Measurements from ENCODE around the gene LMF2.
A peak's percentile ranks its signal among the peaks of the same experiment; 100 is the strongest.

Gene LMF2

GRCh38 chr22:50487290-50488005 is 20.1 kb downstream of the LMF2 start:
- Histone ChIP-seq H3K36me3 (no peaks in the 10 kb centered on the region), H3K9ac (peak overlapping the region; percentile 7 to 62 (median 47); a peak in 15 of 22 replicates), H3K27me3 (peaks cover 0 to 10% (median 5%) of the 10 kb centered on the region in 11 experiments; a peak in 14 of 22 replicates), H4K20me1 (peaks cover 0 to 35% (median 10%) of the 10 kb centered on the region in 11 experiments; a peak in 11 of 22 replicates), H3K27ac (peak overlapping the region in 10 of 11 experiments; percentile 30 to 77 (median 60); a peak in 17 of 22 replicates), H3K4me1 (peaks cover 38 to 83% (median 75%) of the 10 kb centered on the region in 10 experiments), H3K4me3 (peak overlapping the region in 2 of 10 experiments; percentile 16 to 25; a peak in 1 of 20 replicates), H3K9me3 (replicated peaks in 1 of 11) (no peaks in the 10 kb centered on the region), H3K4me2 (peak overlapping the region; percentile 67 to 90 (median 76))
- no peak for TF ChIP-seq Cebpa-rat (IDR thresholded peaks at IDR 0.05)

GRCh38 chr22:50486561-50487289 is 20.8 kb downstream of the LMF2 start, which contains the start of gene MIOX:
Gene MIOX (plus strand): TSS chr22:50486859. CDS start chr22:50486898, 39 bp downstream.
- Histone ChIP-seq H3K4me1 (peaks cover 45 to 87% (median 81%) of the 10 kb centered on the region in 10 experiments), H3K27me3 (peaks cover 4 to 17% (median 12%) of the 10 kb centered on the region in 11 experiments; a peak in 21 of 22 replicates), H3K9ac (peak within 1 kb of the TSS; percentile 7 to 62 (median 47); a peak in 16 of 22 replicates), H3K36me3 (no peaks in the 10 kb centered on the region), H3K27ac (peak within 1 kb of the TSS in 10 of 11 experiments; percentile 30 to 77 (median 60); a peak in 17 of 22 replicates), H3K9me3 (replicated peaks in 1 of 11) (no peaks in the 10 kb centered on the region), H4K20me1 (peaks cover 0 to 36% (median 10%) of the 10 kb centered on the region in 11 experiments; a peak in 11 of 22 replicates), H3K4me2 (peak within 1 kb of the TSS; percentile 67 to 90 (median 76)), H3K4me3 (peak within 1 kb of the TSS in 2 of 10 experiments; percentile 16 to 25; a peak in 1 of 20 replicates)
- TF ChIP-seq Cebpa-rat (IDR thresholded peaks at IDR 0.05), result no peak

GRCh38 chr22:50485221-50486131 is 22.0 kb downstream of the LMF2 start:
- H3K4me3 ChIP-seq, result no peak overlapping the region
- TF ChIP-seq Cebpa-rat (IDR thresholded peaks at IDR 0.05), result no peak
- H3K27me3 ChIP-seq, result peaks cover 16 to 29% (median 25%) of the 10 kb centered on the region in 11 experiments
- H3K4me2 ChIP-seq, result peak overlapping the region in 7 of 11 experiments; percentile 7 to 93 (median 26); a peak in 4 of 22 replicates
- peaks cover 38 to 85% (median 77%) of the 10 kb centered on the region in 10 experiments for H3K4me1 ChIP-seq
- no peak overlapping the region for H3K9ac ChIP-seq
- no peaks in the 10 kb centered on the region for H3K36me3 ChIP-seq
- no peak overlapping the region for H3K27ac ChIP-seq
- peaks cover 0 to 36% (median 10%) of the 10 kb centered on the region in 11 experiments; a peak in 11 of 22 replicates for H4K20me1 ChIP-seq
- H3K9me3 ChIP-seq (replicated peaks in 1 of 11), result no peaks in the 10 kb centered on the region; a peak in 3 of 22 replicates

- Histone ChIP-seq H3K27ac (no peak overlapping the region), H3K27me3 (peaks cover 23 to 42% (median 35%) of the 10 kb centered on the region in 11 experiments), H3K4me2 (peak overlapping the region; percentile 18 to 99 (median 93); a peak in 19 of 22 replicates), H3K9me3 (replicated peaks in 1 of 11) (no peaks in the 10 kb centered on the region; a peak in 3 of 22 replicates), H3K36me3 (no peaks in the 10 kb centered on the region), H3K4me3 (no peak overlapping the region), H4K20me1 (peaks cover 0 to 36% (median 10%) of the 10 kb centered on the region in 11 experiments; a peak in 11 of 22 replicates), H3K4me1 (peaks cover 38 to 78% (median 68%) of the 10 kb centered on the region in 10 experiments), H3K9ac (peak overlapping the region in 4 of 11 experiments; percentile 3 to 29 (median 15); a peak in 1 of 22 replicates)
- TF ChIP-seq Cebpa-rat (IDR thresholded peaks at IDR 0.05), result no peak
Measured at GRCh38 chr22:50483977-50484853, 23.3 kb downstream of the LMF2 start.

GRCh38 chr22:50483556-50483955 is 23.9 kb downstream of the LMF2 start:
- TF ChIP-seq Cebpa-rat (IDR thresholded peaks at IDR 0.05), result no peak
- Histone ChIP-seq H3K4me1 (peaks cover 38 to 82% (median 73%) of the 10 kb centered on the region in 10 experiments), H3K4me3 (no peak overlapping the region), H3K4me2 (peak overlapping the region; percentile 85 to 99 (median 93); a peak in 20 of 22 replicates), H3K27me3 (peaks cover 23 to 48% (median 35%) of the 10 kb centered on the region in 11 experiments), H3K36me3 (no peaks in the 10 kb centered on the region), H3K9ac (peak overlapping the region in 4 of 11 experiments; percentile 1 to 87 (median 15); a peak in 3 of 22 replicates), H3K27ac (no peak overlapping the region), H3K9me3 (replicated peaks in 1 of 11) (no peaks in the 10 kb centered on the region; a peak in 3 of 22 replicates), H4K20me1 (peaks cover 0 to 36% (median 10%) of the 10 kb centered on the region in 11 experiments; a peak in 11 of 22 replicates)

GRCh38 chr22:50483106-50483505 is 24.4 kb downstream of the LMF2 start:
- no peak for TF ChIP-seq Cebpa-rat (IDR thresholded peaks at IDR 0.05)
- no peak overlapping the region for H3K27ac ChIP-seq
- peaks cover 38 to 85% (median 77%) of the 10 kb centered on the region in 10 experiments for H3K4me1 ChIP-seq
- H3K9ac ChIP-seq, result peak overlapping the region in 6 of 11 experiments; percentile 1 to 87 (median 82); a peak in 7 of 22 replicates
- peak overlapping the region in 2 of 10 experiments; percentile 71 to 72; a peak in 3 of 20 replicates for H3K4me3 ChIP-seq
- no peaks in the 10 kb centered on the region; a peak in 3 of 22 replicates for H3K9me3 ChIP-seq (replicated peaks in 1 of 11)
- H3K36me3 ChIP-seq, result no peaks in the 10 kb centered on the region
- peak overlapping the region; percentile 85 to 99 (median 93) for H3K4me2 ChIP-seq
- H4K20me1 ChIP-seq, result peaks cover 0 to 36% (median 10%) of the 10 kb centered on the region in 11 experiments; a peak in 11 of 22 replicates
- peaks cover 23 to 49% (median 35%) of the 10 kb centered on the region in 11 experiments for H3K27me3 ChIP-seq
